Neural cell (in vitro differentiated cells): ENCODE measurements around the gene NOL8. TPM values are rescaled to one million over a fixed set of nuclear protein-coding genes. Genes with fewer than 3 reads are reported as not detected.

Source experiments
- H2AFZ ChIP-seq: fragments of 200-600, 300-800 bp; sonication (generic), shearing (Covaris generic); 2 replicates; pipeline ENCODE4 v1.6.0; 2014; ENCODE audit warnings: low read depth, mild to moderate bottlenecking, antibody characterized with exemption, low read length, moderate library complexity
- H3F3A ChIP-seq: fragments of 200-600 bp; shearing (Covaris generic); 2 replicates; pipeline ENCODE4 v1.6.1; 2016; ENCODE audit warnings: mild to moderate bottlenecking, moderate library complexity, mixed read lengths, antibody characterized with exemption, low read length; ENCODE audit not compliant: insufficient read depth, poor library complexity, severe bottlenecking
- H3K27ac ChIP-seq: fragments of 200-600, 300-800 bp; sonication (generic), shearing (Covaris generic); 2 replicates; pipeline ENCODE4 v1.5.1; 2014; ENCODE audit warnings: mild to moderate bottlenecking, low read length, moderate library complexity
- H3K27me3 ChIP-seq: fragments of 300-800, 200-600 bp; sonication (generic), shearing (Covaris generic); 2 replicates; pipeline ENCODE4 v1.6.0; 2014; ENCODE audit warnings: mild to moderate bottlenecking, low read depth, low read length, moderate library complexity; ENCODE audit not compliant: insufficient read depth
- H3K36me3 ChIP-seq: fragments of 300-800, 200-600 bp; sonication (generic), shearing (Covaris generic); 2 replicates; pipeline ENCODE4 v1.5.1; 2014; ENCODE audit warnings: mild to moderate bottlenecking, antibody characterized with exemption, low read length, moderate library complexity; ENCODE audit not compliant: insufficient read depth
- H3K4me2 ChIP-seq: fragments of 300-800, 200-600 bp; sonication (generic), shearing (Covaris generic); 2 replicates; pipeline ENCODE4 v1.6.0; 2014; ENCODE audit warnings: mild to moderate bottlenecking, low read length
- H3K4me3 ChIP-seq: fragments of 300-800, 200-600 bp; sonication (generic), shearing (Covaris generic); 2 replicates; pipeline ENCODE4 v1.5.1; 2014; ENCODE audit warnings: mild to moderate bottlenecking, low read length, moderate library complexity
- H3K79me2 ChIP-seq: fragments of 200-600 bp; shearing (Covaris generic); replicated peaks from 2 replicates; pipeline ENCODE4 v1.6.0; 2014; ENCODE audit warnings: mild to moderate bottlenecking, low read length, moderate library complexity; ENCODE audit not compliant: insufficient read depth
- H3K9ac ChIP-seq: fragments of 300-800, 200-600 bp; sonication (generic), shearing (Covaris generic); 2 replicates; pipeline ENCODE4 v1.6.1; 2016; ENCODE audit warnings: mild to moderate bottlenecking, low read length, mixed read lengths
- H3K9me2 ChIP-seq: fragments of 200-600 bp; shearing (Covaris generic); 2 replicates; pipeline ENCODE4 v1.6.1; 2016; ENCODE audit warnings: mild to moderate bottlenecking, low read length, mixed read lengths; ENCODE audit not compliant: insufficient read depth
- H3K9me3 ChIP-seq: fragments of 200-600, 300-800 bp; sonication (generic), shearing (Covaris generic); 2 replicates; pipeline ENCODE4 v1.6.1; 2016; ENCODE audit warnings: mild to moderate bottlenecking, mixed run types, low read length, moderate library complexity, mixed read lengths
- H4K20me1 ChIP-seq: fragments of 200-600 bp; shearing (Covaris generic); 2 replicates; pipeline ENCODE4 v1.6.1; 2016; ENCODE audit warnings: mild to moderate bottlenecking, mixed run types; ENCODE audit not compliant: insufficient read depth
- CTCF ChIP-seq: fragments of 450-650 bp; IDR thresholded peaks from 2 replicates; pipeline ENCODE4 v1.5.1; 2014; ENCODE audit warnings: antibody characterized with exemption, mild to moderate bottlenecking, moderate library complexity; ENCODE audit not compliant: poor library complexity, severe bottlenecking
- EP300 ChIP-seq: fragments of 450-650 bp; conservative IDR thresholded peaks from 2 replicates; pipeline ENCODE4 v1.6.1; 2014; ENCODE audit warnings: antibody characterized with exemption, mild to moderate bottlenecking, moderate library complexity; ENCODE audit not compliant: poor library complexity, severe bottlenecking
- EZH2 ChIP-seq: fragments of 200-600, 300-800 bp; shearing (Covaris generic), sonication (generic); IDR thresholded peaks from 2 replicates; pipeline ENCODE4 v1.6.1; 2014; ENCODE audit warnings: antibody characterized with exemption, low read length, borderline replicate concordance, mild to moderate bottlenecking; ENCODE audit not compliant: insufficient read depth, poor library complexity, severe bottlenecking
- MXI1 ChIP-seq: fragments of 450-650 bp; conservative IDR thresholded peaks from 2 replicates; pipeline ENCODE4 v1.6.1; 2014; ENCODE audit warnings: antibody characterized with exemption, mild to moderate bottlenecking; ENCODE audit not compliant: poor library complexity, severe bottlenecking
- POLR2AphosphoS5 ChIP-seq: IDR thresholded peaks from 2 replicates; pipeline ENCODE4 v1.6.1; 2012
- RAD21 ChIP-seq: fragments of 450-650 bp; conservative IDR thresholded peaks from 2 replicates; pipeline ENCODE4 v1.6.1; 2014; ENCODE audit warnings: antibody characterized with exemption, mild to moderate bottlenecking, moderate library complexity
- REST ChIP-seq: IDR thresholded peaks from 2 replicates; pipeline ENCODE4 v1.6.1; 2012; ENCODE audit warnings: borderline replicate concordance
- SMC3 ChIP-seq: fragments of 450-650 bp; conservative IDR thresholded peaks from 2 replicates; pipeline ENCODE4 v1.6.1; 2014; ENCODE audit warnings: antibody characterized with exemption, mild to moderate bottlenecking, moderate library complexity; ENCODE audit not compliant: poor library complexity
- TAF1 ChIP-seq: IDR thresholded peaks from 2 replicates; pipeline ENCODE4 v1.6.1; 2012; ENCODE audit warnings: low read depth
- polyA plus RNA-seq: library from polyadenylated mRNA; depleted of rRNA; stranded (reverse); fragments of >200 nt; gene quantifications from 2 replicates; pipeline ENCODE4 v1.2.3, GENCODE V29; 2014

The NOL8 gene
- polyA plus RNA-seq, 1 donor from 2014 or later: 25.3 TPM

GRCh38 chr9:92333282-92333634, 8.1 kb upstream of the NOL8 start:
- H3K9ac ChIP-seq: no peak overlapping the region
- H4K20me1 ChIP-seq: no peaks in the 10 kb centered on the region
- H3K4me2 ChIP-seq: no peak overlapping the region
- H3K9me2 ChIP-seq: no peaks in the 10 kb centered on the region
- H3K27me3 ChIP-seq: no peaks in the 10 kb centered on the region
- H3K79me2 ChIP-seq: no peaks in the 10 kb centered on the region
- H3K27ac ChIP-seq: no peak overlapping the region
- H3K36me3 ChIP-seq: no peaks in the 10 kb centered on the region
- no peaks in the 10 kb centered on the region for H3K9me3 ChIP-seq
- H3F3A ChIP-seq: no peaks in the 10 kb centered on the region
- H2AFZ ChIP-seq: no peak overlapping the region
- H3K4me3 ChIP-seq: no peak overlapping the region
- TF ChIP-seq MXI1 (no peak), EZH2 (no peak), RAD21 (no peak), SMC3 (no peak), REST (no peak), EP300 (no peak)

GRCh38 chr9:92332577-92333281, 7.6 kb upstream of the NOL8 start:
- Histone ChIP-seq H2AFZ (no peak overlapping the region), H3K36me3 (no peaks in the 10 kb centered on the region), H3K9me2 (no peaks in the 10 kb centered on the region), H3K9ac (no peak overlapping the region), H3K9me3 (no peaks in the 10 kb centered on the region), H3K4me3 (no peak overlapping the region), H3K79me2 (no peaks in the 10 kb centered on the region), H3K27ac (no peak overlapping the region), H3K4me2 (no peak overlapping the region), H3K27me3 (no peaks in the 10 kb centered on the region), H3F3A (no peaks in the 10 kb centered on the region), H4K20me1 (no peaks in the 10 kb centered on the region)
- TF ChIP-seq POLR2AphosphoS5 (no peak), SMC3 (no peak), REST (no peak), EP300 (no peak), TAF1 (no peak), MXI1 (no peak), RAD21 (no peak), EZH2 (no peak), CTCF (no peak)
